GM20431 (cell line): ENCODE measurements around the gene PHF14.

Source experiments
- in situ Hi-C: fragments of 300-500 bp; cut with MseI, MboI; formaldehyde crosslinking; loops from one replicate; pipeline ENCODE4 v1.15.0; 2020; ENCODE audit warnings: low sequenced_read_pairs; ENCODE audit not compliant: unreplicated experiment

Gene PHF14

DNA sequence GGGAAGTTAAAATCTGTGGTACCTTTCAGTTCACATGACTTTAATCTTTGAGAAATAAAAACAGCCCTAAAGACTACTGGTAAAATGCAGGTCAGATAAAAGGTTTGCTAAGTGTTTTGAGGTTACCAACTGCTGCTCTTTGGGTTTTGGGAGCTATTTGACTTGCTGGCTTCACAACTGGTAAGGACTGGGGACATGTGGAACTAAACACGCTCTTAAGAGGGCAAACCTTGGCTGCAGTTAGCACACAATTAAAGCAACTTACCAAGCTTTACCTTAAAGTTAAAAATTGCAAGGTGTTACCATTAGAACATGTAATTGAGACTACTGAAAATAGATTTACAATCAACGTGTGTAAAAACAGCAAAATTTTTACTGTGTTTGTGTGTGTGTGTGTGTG is 220.2 kb downstream of the PHF14 start:
- in situ Hi-C loops: no loop called here

DNA sequence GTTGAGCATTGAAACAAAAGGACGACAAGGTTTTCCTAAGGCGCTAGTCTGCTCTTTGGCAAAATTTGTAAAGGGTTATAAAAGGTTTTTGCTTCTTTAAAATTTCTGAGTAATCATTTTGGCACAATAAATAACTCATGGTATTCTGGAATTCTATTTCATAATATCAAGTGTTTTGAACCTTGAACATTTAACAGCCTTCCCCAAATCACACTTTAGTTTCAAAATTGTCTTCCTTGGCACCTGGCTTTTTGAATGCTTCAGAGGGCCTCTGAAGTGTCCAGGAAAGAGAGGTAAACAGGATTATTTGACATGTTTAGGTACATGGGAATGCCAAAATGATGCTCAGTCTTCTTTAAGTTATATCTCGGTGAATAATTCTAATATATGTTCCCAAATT is 220.8 kb downstream of the PHF14 start:
- in situ Hi-C loops: no loop called here

DNA sequence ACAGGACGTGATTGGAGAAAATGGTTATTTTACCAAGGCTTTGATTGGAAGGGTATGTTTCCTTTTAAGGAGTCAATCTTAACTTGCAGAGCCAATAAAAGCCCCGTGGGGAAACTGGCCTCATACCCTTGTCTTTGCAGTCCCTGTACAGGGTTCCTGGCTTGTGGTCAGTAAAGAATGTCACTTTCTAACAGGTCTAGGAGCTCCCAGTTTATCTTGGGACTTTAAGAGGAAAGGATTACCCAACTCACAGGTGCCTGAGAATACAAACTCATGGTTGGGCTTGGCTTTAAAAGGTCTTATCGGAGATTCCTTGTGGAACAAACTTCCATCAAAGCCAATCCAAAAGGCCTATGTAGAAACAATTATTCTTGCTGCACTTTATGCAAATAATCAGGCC is 221.8 kb downstream of the PHF14 start:
- in situ Hi-C loops: no loop called here

DNA sequence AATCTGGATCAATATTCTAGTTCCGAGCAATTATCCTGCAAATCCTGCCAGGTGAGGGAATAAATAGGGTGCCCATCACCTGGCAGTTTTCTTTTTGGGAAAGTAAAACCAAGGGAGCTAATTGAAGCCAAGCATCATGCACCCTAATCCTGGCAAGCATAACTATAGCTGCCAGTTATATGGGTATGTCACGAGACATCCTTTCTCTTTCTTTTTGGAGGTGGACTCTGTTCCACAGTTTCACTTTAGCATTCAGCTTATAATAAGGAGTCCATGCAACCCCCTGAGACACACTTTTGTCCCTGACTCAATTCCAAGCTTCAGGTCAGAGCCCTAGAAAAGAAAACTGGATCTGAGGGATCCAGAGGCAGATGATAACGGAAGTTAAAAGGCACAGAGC is 222.5 kb downstream of the PHF14 start:
- in situ Hi-C loops: no loop called here

DNA sequence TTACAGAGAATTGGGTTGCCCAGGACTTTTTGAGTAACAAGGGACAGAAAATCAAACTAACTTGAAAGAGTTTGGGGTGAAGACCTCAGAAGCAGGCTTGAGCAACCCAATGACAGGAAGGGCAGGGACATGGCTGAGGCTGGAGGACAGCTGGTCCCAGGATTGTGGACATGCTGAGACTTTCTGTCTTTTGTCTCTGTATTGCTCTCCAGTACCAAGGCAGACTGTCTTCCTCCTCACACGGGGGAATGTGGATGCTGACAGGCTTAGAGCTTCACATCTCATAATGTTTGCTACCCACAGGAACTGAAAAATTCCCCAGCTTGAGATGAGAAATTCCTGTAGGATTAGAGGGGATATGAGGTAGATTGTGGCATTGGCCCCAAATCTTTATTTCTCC is 229.6 kb downstream of the PHF14 start:
- in situ Hi-C loops: no loop called here

DNA sequence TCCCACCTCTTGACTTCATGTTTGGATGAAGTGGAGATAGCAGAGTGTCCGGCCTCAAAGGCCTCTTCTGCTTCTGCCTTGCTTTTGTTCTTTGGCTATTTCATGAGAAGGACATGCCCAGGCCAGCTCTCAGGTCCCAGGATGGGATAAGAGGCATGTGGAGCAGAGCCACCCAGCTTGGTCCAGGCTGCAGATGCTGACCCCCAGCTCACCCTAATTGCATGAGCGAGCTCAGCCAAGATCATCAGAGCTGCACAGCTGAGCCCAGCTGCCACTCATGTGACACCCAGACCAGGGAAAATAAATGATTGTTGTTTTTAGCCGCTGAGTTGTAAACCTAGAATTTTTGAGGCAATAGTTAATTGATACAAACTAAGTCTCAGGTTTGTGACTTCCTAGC is 230.0 kb downstream of the PHF14 start:
- in situ Hi-C loops: no loop called here

DNA sequence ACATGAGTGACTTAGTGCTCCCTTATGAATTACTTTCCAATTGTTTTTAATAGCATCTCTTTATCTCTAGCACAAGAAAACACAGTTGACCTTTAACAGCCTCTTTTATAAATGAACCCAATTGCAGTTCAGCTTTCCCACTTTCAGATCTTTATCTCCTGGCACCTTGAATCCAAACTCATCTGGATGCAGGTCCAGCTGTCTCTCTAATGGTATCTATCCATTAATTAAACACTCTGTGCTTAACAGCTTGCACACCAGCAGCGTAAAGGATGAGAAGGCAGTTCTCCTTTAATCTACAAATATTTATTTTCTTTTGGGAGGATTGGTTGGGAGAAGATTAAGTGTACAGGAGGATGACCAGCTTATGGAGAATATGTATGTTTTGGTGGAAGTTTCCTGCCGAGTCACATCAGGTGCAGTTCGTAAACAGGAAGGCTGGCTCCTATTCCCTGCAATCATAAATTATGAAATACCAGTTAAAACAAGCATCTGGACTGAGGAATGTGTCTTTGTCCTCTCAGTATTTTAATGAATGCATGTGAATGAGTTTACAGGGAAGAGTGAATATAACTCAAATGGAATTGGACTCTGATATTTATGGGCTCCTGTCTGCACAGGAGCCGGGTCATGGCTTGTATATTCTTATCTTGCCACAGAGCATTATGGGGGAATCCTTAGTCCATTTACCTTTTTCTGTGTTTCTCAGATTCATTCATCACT is 232.7 kb downstream of the PHF14 start:
- in situ Hi-C loops: no loop called here

DNA sequence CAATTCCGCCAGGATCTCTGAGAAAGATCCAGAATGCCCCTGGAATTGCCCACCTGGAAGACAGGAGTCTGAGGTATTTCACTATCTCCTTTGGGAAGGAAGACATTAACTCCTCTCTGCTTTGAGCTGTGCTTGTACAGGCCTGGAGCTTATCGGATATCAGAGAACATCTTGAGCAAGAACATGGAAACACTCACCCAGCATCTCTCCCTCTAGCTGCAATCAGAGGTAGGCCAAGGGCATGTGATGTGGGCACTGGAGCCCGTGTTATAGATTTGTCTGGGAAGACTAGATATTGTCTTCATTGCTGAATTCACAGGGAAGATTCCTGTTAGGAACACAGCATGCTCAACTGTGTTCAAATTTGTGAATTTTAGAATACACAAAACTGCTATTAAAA is 233.9 kb downstream of the PHF14 start:
- in situ Hi-C loops: no loop called here

DNA sequence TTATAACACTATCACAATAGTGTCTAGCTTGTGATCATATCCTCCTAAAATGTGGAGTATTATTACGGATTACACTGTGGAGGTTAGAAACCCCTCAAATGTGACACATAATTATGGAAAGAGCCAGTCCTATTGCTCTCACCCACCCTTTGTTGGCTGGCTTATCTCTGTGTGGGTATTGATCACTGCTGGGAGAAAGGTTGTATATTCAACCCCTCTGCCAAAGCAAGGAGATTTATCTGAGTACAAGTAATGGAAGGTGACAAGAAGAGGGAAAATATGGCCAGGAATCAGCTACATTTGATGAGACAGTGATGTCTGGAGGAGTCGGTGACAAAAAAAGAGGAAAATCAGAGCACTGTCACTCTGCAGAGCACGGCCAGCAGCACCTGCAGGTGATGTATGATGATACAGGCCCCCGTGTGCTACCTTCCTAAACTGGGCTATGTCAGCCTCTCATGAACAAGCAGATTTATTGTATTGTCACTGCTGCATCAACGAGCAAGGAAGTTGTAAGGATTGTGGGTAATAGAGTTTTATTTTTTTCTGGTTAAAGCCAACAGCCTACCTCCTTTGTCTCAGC is 235.3 kb downstream of the PHF14 start:
- in situ Hi-C loops: no loop called here

DNA sequence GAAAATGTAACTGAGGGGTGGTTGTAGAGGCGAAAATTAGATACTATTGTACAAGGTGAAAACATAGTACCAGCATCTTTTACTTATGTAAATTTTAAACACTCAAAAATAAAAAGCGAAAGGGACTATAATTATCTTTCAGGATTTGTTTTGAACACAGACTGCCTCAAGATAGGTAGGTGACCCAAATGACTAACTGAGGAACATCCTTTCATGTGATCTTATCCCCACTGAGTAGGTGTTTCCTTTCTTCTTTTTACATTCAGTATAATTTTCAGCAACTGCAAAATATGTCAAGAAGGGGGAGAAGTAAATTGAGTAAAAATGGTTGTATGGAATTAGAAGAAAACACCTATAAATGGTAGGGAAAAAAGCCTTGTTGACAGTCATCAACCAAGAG is 236.7 kb downstream of the PHF14 start:
- in situ Hi-C loops: no loop called here

DNA sequence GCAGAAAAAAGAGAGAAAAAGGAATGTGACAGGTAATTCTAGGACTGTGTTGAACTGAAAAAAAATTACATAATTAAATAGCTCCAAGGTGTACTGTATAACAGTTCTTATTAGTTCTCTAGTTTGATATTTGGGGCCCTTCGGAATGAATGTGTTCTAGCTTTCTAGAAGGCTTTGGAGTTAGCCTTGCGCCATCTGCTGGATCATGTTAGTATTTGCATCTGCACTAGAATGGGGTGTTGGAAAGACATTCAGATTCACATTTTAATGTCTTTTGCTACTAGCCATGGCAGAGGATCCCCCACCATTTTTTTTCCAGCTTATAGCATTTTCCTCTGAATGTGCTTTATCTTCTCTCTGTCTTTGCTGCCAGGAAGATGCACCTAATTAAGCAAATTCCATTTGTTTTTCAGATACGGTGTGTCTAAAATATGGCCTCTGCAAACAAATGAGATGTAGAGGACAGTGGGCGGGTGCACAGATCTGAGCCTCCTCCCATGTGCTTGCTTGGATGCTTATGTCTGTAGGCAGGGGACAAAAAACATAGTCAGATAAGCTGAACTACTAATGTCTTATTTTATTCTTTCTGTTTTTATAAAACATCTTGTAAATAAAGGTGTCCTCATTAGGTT is 238.5 kb downstream of the PHF14 start:
- in situ Hi-C loops: no loop called here

DNA sequence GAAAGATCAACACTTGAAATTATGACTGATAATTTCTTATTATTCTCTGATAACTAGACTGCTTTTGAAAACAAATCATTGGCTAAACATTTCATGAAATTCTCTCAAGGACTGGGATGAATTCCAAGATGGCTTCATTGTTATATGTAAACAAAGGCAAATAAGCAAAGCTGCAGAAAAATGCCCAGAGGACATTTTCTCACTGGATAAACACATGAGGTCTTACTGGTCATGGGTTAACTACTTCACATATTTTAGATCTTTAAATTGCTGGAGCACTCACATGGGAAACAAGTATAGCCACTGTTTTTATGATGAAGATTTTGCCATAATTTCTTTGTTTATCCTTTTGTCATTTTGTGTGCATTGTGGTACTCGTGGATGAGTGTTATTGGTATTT is 239.1 kb downstream of the PHF14 start:
- in situ Hi-C loops: no loop called here

DNA sequence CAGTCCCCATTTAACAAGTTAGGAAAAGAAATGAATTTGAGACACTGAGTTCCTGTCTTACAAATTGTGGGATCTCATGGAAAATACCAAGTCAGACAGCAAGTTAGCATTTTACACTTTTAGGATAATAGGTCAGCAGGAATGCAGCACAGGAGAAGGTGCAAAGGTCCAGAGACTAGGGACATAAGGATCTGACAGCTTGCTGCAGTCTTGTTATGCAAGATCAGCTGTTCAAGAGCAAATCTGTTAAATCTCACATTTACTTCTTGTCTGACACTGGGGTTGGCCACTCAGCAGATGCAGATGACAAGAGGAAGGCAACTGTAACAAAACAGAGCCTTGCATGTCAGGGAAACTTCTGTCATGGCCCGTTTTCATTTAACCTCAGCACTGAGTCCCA is 239.6 kb downstream of the PHF14 start:
- in situ Hi-C loops: no loop called here

DNA sequence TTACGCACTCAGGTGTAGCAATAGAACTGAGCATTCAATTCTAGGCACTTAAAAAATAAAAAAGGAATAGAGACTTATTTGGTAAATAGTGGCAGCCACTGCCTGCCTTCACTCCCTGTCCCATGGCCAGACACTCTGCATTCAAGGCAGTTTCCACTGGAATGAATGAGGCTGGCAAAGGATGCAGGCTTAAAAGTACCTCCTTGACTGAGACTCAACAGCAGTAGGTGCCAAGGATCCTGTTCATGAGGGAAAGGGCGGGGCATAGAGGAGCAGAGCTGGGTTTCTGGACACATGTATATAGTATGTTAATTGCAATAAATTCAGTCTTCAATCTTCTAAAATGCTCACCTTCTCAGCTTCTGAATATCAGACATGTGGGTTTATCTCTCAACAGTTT is 242.6 kb downstream of the PHF14 start:
- in situ Hi-C loops: no loop called here

DNA sequence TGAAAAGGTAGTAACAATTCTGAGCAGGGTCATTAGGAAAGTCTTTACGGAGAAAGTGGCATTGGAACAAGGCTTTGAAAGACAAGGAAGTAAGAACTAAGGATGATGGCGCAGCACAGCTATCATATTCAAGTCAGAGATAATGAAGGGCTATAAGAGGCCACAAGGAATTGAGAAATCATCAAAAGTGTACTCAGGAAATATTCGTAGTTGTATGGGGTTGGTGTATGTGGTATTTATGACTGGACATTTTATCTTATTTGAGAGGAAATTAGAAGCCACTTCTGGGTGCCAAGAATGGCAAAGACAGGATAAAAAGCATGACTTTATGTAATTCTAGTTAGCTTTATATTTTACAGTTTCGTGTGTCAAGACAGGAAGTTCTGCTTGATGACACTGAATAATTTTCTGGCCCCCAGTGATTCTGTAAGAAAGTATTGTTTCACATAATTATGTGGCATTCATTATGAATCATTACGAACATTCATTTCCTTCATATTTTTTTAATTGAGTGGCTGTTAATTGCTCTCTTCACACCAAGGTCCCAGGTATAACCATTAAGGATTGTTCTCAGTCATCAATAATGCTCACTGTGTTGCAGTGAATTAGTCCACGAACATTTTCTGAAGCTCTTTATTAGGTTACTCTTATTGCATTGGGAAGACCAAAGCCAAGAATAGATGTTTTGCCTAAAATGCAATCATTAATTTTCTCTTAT is 244.3 kb downstream of the PHF14 start:
- in situ Hi-C loops: no loop called here
